Stimulated activated CD8-positive, alpha-beta memory T cell treated with anti-CD3 and anti-CD28 coated beads, Interleukin-2, amount 100 ng/mL, for 1 hour (primary cell): Measurements from ENCODE around the gene CAV2.
A peak's percentile ranks its signal among the peaks of the same experiment; 100 is the strongest.

Experiments
- DNase-seq, 2 donors: peaks; one replicate each; pipeline ENCODE4 v3.0.0-alpha.2; 2020; ENCODE audit warnings: low read depth in 2 of 2

The CAV2 gene

GRCh38 chr7:116524609-116525297 is 25.2 kb downstream of the CAV2 start, which contains the start of gene CAV1:
TSS of gene CAV1 (plus strand) at chr7:116525036. CDS start at chr7:116525063, 27 bp downstream.
- no peak for DNase-seq

- DNase-seq, result no peak
Measured at GRCh38 chr7:116525298-116525912, 25.9 kb downstream of the CAV2 start.

DNA sequence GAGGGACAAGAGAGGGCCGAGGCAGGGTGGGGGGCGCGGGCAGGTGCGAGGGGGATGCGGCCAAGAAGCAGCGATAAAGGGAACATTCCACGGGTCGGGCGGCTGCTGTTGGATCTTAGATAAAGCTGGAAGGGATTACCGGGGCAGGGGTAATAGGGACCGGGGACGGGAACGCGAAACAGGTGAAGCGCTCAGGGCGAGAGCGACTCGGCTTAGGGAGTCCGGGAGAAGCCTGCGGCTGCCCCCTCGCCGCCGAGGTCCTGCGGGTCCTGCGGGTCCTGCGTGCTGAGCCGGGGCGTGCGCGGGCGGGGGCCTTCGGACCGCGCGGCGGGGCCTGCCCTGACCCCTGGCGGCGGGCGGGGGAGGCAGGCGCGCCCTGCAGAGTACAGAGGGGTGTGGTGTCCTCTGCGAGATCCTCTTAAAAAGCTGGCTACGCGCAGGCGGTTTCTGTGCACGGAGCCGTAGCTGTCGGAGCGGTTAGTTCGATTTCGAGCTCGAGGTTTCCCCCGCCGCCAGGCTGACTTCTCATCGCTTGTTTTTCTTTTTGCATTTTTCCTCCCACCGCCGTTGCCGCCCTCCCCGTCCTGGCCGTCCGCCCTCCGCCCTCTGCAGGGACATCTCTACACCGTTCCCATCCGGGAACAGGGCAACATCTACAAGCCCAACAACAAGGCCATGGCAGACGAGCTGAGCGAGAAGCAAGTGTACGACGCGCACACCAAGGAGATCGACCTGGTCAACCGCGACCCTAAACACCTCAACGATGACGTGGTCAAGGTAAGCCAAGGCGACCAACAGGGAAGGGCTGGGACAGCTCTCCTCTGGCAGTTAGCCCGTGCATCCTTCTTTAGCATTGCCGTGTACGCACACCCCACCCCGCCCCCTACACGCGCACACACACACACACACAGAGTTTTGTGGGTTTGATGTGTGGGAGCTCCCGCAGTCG is 26.6 kb downstream of the CAV2 start:
- peak; percentile 23 to 24 for DNase-seq

DNA sequence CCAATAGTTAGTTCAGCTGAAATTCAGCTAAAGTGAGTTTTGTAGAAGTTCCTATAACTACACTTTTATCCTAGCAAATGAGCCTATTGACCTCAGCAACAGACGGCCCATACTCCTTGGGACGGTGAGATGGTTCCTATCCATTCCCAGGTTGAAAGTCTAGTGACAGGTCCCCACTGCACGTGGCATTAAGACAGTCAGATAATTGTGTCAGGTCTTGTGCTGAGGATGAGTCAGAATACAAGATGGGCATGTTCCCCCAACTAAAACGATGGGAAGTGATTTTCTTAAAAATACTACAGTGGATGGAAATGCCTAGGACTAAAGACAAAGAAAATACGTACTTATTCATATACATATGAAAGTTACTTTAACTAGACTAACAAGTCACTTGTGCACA is 27.4 kb downstream of the CAV2 start:
- DNase-seq, result no peak

- DNase-seq, result no peak
Measured at GRCh38 chr7:116527521-116527920, 28.0 kb downstream of the CAV2 start.

- DNase-seq, result no peak
Measured at GRCh38 chr7:116528008-116528789, 28.7 kb downstream of the CAV2 start.

DNA sequence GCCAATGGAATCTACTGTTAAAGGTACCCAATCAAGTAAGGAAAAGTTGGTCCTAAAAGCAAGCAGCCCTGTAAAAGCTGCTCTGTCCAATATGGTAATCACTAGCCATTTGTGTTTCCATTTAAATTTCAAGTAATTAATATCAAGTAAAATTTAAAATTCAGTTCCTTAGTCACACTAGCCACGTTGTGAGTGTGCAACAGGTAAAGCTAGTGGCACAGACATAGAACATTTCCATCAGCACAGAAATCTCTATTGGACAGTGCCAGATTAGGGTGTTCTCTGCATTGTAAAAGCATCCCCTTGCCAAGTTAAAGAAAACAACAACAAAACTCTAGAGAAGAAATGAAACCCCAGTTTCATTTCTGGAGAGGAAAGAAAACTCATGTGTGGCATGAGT is 29.7 kb downstream of the CAV2 start:
- DNase-seq, result no peak

DNA sequence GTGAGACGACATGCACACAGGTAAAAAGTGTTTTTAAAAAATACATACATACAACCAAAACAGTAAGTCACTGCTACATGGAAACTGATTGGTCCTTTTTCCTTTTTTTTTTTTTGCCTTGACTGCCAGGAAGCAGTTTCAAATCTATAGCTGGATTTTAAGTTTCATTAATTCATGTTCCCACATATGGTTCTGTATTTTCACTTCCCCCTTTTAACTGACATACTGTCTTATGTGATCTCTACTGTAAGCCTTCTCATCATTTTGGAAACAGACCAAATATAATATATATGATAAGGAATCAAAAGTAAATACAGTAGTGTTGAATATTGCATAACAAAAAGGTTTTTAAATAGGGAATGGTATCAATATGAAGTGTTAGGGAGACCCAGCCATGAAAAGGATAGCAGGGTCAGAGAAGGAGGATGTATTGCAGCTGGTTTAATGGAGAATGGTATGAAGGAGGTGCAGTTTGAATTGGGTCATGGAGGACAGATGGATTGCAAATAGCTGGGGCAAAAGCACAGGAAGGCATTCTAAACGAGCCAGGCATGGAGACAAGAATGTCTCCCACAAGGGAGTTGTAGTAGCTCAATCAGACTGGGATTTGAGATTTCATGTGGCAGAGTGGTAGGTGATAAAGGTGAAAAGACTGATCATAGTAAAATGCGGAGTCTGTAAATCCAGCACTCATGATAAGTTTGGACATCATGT is 30.7 kb downstream of the CAV2 start:
- no peak for DNase-seq

DNA sequence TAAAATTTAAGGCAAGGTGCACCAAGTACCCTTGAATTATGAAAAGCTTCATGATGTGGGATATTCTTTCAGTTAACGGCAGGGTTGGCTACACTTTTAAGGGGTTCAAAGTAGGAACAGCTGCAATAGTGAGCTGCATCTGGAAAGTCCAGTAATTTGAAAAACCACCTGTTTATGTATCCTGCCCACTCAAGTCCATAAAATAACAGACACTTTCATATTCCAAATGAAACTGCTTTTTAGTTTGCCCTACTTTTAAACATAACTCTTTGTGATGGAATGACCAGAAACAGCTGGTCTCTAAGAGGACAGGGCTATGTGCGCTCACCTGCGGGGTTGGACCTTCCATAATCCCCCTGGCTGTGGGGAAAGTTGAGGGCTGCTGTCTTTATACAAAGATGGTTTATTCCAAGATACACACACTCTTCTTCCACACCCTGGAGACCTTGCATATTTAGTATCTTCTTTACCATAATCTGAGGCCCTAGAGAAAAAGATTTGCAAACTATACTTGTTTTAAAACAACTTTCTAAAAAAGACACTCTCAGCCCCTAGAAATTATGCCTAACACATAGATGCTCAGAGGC is 32.7 kb downstream of the CAV2 start:
- no peak for DNase-seq

DNA sequence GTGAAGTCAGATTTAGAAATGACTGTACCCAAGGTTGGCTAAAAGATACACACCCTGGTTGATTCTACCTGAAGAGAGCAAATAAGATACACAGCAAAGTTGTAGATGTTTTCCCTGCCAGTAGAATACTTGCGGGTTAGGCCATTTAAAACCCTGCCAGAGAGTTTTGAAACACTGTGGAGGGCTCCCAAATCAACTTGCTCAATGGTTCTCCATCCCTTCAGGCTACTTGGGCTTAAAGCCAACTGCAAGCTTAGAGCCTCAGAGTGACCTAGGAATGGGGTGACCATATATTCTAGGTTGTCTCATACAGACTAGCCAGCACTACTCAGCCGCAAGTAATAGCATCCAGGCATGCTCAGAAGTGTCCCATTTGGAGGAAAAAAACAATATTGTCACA is 35.3 kb downstream of the CAV2 start:
- no peak for DNase-seq

DNA sequence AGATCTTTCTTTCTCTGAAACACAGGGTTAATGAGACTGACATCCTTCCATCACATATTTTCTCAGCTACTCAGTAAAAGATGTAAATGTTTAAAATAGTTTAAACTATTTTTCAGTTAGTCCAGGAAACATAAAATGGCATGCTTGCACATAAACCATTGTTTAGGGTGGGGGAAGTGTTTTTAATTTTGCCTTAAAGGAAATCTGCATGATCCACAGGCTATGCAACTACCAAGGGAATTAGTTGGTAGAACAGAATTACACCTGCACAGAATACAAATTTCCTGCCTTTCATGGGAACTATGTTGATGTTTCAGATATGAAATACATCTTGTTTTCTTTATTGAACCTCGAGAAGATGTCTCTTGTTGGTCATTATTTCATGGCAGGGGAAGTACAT is 35.9 kb downstream of the CAV2 start:
- DNase-seq, result no peak

- DNase-seq, result no peak
Measured at GRCh38 chr7:116538138-116538537, 38.6 kb downstream of the CAV2 start.

- no peak for DNase-seq
Measured at GRCh38 chr7:116539879-116540278, 40.3 kb downstream of the CAV2 start.

GRCh38 chr7:116540743-116541142 is 41.2 kb downstream of the CAV2 start:
- no peak for DNase-seq

- DNase-seq, result no peak
Measured at GRCh38 chr7:116541951-116542350, 42.4 kb downstream of the CAV2 start.

DNA sequence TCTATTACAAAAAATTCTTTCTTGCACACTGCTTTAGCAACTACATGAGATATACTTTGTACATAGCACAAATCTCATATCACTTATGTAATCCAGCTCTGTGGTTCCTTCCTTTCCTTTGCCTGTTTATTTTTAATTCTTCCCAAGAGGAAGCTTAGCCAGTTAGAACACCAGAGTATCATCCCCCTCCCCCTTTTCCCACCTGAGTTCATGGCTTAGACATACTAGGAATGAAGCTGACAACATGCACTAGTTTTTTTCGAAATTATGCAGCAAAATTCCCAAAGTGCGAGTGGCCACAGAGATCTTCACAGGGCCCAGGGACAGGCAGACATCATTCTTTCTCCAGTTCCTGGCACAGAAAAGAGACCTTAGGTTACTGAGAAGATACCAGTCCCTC is 43.1 kb downstream of the CAV2 start:
- DNase-seq, result no peak

DNA sequence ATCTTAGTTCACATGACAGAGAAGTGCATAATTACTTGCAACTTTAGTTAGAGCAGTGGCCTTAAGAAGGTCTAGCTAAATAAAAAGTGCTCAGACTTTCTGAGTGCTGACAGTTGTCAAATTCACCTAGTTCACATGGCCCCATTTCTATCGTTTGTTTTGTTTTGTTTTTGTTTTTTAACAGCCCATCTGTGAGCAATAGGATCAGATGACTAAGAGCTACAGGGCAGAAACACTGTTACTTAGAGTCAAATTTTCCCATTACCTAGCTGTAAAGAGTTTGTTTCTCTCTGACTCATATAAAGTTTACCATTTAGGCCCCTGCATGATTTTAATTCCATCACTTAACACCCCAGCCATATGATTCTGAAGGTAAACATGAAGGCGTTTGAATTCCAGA is 44.1 kb downstream of the CAV2 start:
- no peak for DNase-seq

DNA sequence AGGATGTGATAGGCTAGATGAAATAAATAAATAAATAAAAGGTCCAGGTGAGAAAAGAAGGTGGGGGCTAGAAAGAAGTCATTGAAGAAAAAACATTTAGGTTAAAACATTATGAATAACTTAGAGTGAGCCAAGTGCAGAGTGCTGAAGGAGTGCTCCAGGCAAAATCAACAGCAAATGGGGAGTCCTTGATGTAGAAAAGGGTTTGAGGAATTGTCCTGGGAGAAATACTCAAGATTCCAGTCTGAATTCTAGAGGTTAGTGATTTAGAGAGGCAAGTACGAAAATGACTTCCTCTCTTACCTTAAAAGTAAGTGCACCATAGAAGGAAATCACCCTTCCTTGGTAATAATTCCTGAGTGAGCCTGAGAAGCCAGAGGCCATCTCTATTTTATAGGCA is 44.9 kb downstream of the CAV2 start:
- DNase-seq, result no peak

DNA sequence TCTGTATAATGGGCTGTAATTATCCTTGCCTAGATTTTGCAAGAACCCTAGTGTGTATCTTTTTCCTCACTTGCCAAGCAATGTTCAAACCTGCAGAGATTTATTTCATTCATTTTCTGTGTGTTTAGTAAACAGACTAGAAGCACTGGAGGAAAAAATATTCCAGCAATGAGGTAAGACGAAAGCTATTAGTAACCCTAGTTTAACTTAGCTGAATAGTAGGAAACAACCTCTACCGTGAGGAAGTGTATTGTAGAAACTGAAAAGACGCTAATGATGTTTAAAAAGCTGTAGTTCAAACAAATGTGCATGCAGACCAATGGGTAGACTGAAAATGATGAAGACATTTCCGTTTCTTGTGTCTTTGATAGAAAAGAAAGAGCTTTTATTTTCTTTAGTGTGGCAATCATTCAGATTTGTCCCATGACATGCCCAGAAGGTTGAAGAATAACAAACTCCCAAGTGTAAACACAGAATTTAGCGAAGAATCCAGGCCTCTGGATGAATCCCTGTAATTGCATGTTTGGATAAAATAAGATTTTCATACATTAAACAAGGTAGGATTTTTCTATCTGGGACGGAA is 46.0 kb downstream of the CAV2 start:
- no peak for DNase-seq

DNA sequence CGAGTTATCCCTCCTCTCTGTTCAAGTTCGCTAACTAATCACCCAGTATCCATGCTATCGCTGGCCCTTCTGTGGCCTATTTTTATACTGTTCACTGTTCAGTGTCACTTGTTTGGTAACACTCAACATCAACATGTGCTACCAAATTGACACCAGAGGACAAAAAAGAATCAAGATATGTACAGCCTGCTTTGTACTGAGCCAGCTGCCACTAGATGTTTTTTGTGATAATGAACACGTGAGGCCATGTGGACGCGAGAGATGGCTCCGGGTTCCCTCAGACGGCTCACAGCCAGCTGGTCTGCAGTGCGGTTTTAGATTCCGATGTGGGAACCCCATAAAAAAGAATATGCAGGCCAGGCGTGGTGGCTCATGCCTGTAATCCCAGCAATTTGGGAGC is 46.5 kb downstream of the CAV2 start:
- DNase-seq, result no peak
